Middle frontal gyrus (tissue), 1 donor: ENCODE measurements around the gene SLC22A5.

Experiments used
- DNase-seq: peaks from one replicate; pipeline ENCODE4 v3.0.0-alpha.2; 2015; ENCODE audit warnings: low spot score; ENCODE audit errors: extremely low spot score

Gene SLC22A5

DNA sequence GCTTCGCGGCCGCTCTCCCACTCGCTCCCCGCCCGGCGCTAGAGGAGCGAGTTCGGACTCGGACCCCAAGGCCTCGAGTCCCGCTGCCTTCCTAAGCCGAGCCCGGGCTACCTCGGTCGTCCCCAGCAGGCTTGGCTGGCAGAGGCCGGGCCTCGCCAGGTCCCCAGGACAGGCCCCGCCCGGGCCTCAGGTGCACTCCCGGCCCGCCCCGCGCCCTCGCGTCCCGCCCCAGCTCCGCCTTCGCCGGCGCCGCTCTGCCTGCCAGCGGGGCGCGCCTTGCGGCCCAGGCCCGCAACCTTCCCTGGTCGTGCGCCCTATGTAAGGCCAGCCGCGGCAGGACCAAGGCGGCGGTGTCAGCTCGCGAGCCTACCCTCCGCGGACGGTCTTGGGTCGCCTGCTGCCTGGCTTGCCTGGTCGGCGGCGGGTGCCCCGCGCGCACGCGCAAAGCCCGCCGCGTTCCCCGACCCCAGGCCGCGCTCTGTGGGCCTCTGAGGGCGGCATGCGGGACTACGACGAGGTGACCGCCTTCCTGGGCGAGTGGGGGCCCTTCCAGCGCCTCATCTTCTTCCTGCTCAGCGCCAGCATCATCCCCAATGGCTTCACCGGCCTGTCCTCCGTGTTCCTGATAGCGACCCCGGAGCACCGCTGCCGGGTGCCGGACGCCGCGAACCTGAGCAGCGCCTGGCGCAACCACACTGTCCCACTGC, at the start of gene SLC22A5:
Gene SLC22A5, plus strand, starts transcription at position 237 of the 707 bp plus-strand sequence. Its CDS starts 263 bp downstream, at position 500.
- DNase-seq = no peak

DNA sequence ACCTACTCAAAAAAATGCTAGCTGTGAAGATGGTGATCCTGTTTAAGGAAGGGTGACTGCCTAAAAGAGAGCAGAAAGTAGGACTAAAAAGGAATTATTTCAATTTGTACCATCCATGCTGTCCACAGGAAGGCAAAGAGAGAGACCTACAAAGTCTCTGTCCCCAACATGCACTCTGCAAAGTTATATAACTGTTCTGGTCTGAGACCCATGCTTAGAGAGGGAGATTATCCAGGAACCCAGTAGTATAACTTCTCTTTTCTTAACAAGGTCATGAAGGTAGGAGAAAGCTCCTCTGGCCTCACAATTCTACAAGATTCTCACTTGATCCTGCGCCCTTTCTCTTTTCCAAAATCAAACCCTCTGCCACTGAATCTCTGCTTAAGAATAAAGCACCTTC, 49.5 kb upstream of the SLC22A5 start:
- no peak for DNase-seq

DNA sequence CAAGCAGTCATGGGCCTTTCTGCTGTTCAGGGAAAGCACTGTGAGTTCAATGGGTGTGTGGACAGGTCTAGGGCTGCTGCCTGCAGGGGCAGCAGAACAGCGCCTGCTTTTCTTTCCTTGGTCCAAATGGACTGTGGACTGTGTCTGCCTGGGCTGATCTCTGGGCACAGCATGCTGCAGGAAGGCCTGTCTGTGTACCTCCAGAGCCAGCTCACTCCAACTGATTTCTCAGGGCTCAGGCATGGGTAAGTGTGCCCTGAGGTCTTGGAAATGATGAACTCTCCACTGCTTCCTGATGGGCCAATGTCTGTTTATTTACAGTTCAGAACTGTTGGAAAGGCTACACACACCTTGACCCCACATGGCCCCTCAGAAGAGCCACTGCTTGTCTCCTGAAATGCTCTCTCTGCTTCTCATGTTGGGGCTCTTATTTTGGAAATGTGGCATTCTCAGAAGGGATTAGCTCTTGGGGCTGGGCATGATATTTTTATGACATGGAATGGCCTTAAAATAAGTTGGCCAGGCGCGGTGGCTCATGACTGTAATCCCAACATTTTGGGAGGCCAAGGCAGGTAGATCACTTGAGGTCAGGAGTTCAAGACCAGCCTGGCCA, 48.3 kb upstream of the SLC22A5 start:
- DNase-seq = no peak

DNA sequence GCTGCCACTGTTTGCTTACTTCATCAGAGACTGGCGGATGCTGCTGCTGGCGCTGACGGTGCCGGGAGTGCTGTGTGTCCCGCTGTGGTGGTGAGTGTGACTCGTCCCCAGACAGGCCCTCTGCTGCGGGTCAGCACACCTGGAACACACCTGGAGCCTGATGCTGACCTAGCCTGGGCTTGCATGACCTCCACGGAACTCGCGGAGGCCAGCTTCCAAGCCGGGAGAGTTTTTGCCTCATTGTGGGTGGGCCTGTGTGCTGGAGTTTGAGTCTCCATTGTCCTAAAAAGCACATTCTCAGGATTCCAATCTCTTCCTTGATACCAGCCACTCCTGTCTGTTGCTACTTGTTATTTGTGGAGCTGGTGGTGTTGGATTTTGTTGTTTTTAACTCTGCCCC, 47.2 kb upstream of the SLC22A5 start:
- DNase-seq = no peak

DNA sequence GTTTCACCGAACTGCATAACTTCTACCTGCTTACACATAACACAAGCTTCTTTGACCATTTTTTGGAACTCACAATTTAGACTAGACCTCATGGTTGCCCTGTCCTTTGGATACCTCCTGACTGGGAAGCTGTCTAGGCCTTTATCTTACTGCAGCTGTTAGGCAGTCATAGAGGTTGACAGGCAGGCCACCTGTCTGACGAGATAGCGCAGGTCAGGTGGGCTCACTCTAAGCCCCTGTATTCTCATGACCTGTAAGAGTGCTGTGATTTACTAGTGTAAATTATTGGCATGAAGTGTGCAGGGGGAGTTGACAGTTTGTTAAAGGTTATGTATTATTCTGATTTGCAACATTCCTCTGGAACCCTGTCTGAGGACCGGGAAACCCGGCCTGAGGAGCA, 46.3 kb upstream of the SLC22A5 start:
- no peak for DNase-seq

DNA sequence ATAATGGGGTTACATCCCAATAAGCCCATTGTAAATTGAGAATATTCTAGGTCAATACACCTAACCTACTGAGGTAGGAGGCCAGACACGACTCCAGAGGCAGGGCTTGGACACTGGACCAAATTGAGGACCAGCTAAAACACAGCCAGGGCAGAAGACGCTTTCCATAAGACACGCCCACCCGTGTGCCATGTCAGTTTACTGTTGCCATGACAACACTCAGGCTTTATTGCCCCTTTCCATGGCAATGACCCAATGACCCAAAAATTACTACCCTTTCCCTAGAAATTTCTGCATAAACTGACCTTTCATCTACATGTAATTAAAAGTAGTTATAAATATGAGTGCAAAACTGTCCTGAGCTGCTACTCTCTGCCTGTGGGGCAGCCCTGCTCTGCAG, 43.8 kb upstream of the SLC22A5 start:
- DNase-seq = no peak

DNA sequence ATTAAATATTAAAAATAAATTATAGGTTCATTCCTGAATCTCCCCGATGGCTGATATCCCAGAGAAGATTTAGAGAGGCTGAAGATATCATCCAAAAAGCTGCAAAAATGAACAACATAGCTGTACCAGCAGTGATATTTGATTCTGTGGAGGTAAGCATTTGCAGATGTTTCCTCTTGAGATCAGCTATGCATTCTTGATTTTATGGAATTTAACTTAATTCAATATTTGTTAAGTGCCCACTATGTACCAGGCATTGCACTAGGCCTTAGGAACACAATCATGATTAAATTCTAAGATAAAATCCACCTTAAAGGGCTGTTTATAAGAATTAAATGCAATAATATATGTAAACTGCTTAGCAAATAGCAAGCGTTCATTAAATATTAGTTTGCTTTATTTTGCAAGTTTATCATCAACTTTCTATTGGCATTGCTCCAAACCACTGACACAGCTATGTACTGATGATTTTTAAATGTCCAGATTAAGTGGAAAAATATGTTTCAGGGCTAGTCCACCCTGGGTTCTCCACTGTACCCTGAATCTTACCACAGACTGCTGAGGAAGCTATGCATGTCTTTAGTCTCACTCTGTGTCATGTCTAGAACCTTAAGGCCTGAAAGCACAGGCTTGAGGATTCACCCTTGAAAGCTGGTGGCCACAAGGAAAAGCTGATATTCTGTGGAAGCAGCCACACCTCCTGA, 42.1 kb upstream of the SLC22A5 start:
- DNase-seq = no peak

DNA sequence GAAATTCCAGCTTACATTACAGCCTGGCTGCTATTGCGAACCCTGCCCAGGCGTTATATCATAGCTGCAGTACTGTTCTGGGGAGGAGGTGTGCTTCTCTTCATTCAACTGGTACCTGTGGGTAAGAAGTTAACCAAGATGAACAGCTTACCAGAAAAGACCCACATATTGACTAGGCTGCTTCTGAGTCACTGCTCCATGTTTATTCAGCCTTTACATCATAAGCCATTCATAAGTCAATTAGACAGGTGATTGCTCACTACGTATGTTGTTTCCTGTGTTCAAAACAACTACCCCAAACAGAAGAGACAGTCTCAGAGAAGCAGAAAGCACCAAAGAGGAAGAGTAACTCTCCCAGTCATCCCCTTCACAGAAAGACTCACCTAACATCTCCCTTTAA, 34.7 kb upstream of the SLC22A5 start:
- DNase-seq = no peak

DNA sequence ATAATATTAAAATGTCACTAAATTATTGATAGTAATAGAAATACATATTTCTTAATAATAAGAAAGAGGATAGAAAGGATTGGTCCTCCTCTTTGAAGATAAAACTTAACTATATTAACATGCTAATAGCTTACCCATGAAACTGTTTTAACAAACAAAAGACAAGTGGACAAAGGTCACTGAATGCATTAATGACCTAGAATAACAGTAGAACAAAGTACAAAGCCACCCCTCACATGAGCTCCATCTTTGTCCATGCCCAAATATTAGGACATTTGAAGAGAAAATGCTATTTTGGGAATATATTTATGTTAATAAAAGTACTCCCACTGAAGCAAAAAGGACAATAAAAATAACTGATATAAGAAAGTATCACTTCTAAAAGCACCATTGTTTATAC, 34.1 kb upstream of the SLC22A5 start:
- no peak for DNase-seq

DNA sequence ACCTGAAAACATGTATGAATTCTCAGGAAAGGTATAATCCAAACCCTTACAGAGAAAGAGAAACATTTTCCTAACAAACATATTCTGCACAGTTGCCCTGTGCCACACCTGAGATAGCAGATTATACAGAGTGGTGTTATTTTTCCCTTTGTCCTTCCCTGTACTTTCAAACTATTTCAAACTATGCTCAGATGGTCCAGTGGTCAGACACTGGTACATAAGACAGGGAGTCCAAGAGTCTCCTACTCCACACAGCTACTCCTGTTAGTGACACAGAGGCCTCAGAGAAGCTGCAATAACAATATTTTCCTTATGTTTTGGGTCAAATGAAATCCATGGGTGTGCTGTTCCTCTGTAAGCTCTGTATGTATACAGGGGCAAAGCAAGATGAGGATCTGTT, 30.0 kb upstream of the SLC22A5 start:
- no peak for DNase-seq

DNA sequence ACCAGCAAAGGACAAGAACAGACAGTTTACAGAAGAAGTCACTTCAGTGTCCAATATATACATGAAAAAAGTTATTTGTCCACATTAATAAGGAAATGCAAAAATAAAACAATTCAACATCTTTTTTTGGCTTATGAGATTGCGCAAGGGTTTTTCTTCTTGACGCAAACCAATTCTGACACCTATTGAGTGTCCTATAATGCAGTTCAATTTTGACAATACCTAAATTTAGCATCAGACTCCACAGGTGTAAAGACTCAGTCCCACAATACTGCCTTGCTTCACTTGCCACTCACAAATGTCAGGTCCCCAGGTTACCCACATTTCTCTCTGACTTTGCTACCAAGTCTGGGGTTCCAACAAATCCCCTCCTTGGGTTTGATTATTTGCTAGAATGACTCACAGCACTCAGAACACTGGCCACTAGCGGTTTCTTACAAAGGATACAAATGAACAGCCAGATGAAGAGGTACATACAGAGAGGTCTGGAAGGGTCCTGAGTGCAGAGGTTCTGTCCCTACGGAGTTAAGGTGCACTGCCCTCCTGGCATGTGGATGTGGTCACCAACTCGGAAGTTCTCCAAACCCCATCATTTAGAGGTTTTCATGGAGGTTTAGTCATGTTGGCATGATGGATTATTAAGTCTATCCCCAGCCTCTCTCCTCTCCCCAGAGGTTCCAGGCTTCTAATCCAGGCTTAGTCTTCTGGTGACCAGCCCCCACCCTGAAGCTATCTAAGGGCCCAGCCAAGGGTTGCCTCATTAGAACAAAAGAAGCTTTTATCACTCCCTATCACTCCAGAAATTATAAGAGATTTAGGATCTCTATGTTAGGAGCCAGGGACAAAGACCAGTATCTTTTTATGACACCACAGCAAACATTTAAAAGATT, 27.0 kb upstream of the SLC22A5 start:
- DNase-seq = no peak

DNA sequence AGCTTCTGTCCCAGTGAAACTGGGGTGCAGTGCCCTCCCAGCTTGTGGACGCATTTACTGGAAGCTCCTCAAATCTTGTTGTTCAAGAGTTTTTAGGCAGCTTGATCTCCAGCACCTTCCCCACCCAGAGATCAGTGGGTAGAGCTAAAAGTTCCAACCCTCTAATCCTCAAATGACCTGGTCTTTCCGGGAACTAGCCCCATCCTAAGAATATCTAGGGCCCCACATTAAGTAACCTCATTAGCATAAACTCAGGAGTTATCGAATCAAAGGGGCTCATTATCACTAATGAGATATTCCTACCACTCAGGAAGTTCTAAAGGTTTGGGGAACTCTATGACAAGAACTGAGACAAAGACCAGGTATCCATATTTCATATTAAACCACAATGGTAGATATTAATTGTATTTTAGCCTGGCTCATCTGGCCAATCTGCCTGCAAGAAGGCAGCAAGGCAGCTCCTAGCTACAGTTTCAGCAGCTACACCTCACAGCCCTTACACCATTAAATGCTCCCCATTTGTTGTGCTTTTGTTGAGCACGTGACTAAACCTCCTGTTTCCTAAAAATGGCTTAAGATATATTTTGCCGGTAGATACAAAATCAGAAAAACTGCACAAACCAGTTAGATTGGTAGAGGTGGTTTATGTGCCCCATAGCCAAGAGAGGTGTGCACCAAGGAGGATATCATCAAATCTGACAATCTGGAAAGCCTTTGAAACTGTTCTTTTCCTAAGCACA, 24.6 kb upstream of the SLC22A5 start:
- no peak for DNase-seq

DNA sequence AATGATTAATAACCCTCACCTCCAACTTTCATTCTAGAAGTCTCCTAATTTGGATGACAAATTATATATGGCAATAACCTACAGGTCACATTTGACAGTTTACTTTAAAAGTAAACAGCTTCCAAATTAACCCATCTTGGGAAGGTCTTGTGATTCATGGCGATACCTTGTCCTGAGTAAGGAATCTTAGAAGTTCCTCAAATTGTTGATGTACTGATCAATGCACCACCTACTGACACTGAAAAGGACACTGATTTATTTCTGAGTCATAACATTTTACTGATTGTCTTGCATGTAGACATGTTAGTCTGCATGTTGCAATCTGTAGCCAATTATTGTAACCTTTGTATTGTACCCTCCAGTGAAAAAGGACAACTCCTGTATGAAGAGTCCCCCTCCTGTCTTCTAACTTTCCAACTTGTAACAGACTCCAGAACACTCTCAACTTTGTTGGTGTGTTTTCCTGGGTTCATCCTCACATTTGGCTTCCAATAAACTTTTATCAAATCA, 16.0 kb upstream of the SLC22A5 start:
- no peak for DNase-seq

DNA sequence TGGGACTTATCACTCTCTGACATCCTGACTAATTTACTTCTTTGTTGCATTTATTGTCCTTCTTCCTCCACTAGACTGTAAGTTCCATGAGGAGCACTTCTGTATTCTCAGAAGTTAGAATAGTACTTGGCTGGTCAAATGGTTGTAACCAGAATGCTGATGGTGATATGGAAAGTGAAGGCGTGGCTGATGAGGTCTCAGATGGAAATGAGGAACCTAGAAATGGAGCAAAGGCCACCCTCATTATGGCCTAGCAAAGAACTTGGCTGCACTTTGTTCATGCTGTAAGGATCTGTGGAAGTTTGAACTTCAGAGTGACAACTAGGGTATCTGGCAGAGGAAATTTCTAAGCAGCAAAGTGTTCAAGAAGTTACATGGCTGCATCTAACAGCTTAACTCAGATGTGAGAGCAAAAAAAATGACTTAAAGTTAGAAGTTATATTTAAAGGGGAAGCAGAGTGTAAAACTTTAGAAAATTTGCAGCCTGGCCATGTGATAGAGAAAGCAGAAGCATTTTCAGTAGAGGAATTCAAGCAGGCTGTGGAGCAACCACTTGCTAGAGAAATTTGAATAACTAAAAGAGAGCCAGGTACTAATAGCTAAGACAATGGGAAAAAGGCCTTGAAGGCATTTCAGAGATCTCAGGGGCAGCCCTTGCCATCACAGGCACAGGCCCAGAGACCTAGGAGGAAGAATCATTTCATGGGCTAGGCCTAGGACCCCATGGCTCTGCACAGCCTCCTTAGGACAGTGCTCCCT, 14.9 kb upstream of the SLC22A5 start:
- DNase-seq = no peak

DNA sequence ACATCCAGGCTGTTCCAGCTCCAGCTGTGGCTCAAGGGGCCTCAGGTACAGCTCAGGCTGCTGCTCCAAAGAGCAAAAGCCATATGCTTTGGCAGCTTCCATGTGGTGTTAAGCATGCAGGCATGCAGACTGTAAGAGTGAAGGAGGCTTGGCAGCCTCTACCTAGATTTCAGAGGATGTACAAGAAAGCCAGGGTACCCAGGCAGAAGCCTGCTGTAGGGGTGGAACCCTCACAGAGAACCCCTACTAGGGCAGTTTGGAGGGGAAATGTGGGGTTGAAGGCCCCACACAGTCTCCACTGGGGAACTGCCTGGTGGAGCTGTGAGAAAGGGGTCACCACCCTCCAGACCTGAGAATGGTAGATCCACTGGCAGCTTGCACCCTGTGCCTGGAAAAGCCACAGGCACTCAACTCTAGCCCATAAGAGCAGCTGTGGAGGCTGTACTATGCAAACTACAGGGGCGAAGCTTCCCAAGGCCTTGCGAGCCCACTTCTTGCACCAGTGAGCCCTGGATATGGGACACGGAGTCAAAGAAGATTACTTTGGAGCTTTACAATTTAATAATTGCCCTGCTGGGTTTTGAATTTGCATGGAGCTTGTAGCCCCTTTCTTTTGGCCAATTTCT, 14.3 kb upstream of the SLC22A5 start:
- no peak for DNase-seq

DNA sequence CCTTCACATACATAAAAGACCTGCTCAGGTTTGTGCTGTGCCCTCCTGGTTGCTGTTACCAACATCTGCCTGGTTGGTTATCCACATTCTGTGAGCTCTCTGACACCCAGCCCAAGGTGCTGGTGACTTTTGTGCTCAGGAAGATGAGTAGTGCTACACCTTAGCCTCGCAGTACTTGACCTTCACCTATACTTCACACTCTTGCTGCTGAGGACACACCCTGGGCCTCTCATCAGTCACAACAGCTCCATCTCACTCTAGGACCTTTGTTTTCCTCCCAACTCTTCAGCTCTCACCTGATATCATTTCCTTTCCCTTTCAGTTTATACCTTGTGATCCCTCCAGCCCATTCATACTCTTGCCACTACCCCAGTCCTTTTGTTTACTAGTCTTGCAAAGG, 10.7 kb upstream of the SLC22A5 start:
- DNase-seq = no peak

DNA sequence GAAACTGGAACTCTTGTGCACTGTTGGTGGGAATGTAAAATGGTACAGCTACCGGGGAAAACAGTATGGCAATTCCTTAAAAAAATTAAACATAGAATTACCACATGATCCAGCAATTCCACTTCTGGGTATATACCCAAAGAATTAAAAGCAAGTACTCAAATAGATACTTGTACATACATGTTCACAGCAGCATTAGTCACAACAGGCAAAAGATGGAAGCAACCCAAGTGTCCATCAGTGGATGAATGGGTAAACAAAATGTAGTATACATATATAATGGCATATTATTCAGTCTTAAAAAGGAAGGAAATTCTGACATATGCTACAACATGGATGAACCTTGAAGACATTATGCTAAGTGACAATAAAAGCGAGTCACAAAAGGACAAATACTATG, 7.4 kb upstream of the SLC22A5 start:
- DNase-seq = no peak

DNA sequence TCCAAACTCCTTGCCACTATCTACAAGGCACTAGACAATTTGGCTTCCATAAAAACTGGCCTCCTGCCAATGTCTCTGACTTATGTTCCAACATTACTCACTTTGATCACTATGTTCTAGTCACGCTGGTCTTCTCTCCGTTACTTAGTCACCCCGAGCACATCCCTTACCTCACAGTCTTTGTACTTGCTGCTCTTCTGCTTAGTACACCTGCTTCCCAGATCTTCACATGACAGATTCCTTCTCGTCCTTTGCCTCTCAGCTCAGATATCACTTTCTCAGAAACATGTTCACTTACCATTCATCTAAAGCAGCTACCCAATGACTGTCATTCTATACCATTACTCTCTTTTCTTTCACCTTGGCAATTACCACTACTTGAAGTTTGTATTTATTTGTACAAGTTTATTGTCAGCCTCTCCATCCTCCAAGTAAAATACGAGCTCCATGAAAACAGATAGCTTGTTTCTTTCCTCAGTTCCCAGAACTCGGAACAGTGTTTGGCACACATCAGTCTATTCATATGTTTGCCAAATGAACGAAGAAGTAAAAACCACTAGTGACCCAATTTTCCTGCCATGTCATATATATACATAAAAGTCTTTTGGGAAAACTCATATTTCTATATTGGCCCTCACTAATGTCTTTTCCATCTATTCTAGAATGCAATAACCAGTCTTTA, 5.9 kb upstream of the SLC22A5 start:
- DNase-seq = no peak

DNA sequence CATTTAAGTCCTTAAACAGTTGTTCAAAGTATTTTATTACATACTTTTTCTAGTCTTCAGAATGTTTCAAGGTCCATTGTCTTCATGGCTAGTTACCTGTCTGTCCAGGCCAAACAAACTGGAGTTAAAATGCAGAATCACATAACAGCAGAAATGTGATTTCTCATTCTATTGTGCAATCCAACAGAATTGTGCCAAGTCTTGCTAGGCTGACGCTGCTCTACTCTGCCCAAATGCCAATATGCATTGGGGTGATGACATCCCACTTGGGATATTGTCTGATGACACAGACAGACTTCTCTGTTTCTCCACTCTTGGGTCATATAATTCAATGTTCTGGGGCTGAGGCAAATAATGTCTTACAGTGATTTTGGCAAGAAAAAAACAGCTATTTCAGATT, 5.2 kb upstream of the SLC22A5 start:
- no peak for DNase-seq
